TTC549 (cell line): Measurements from ENCODE around the gene DPYSL4.
"Not testable (repeated sequence)": the region's sequence is repeated elsewhere in the genome, so short reads cannot be mapped to it uniquely, and the experiment has no call there.

Experiments
- FAIRE-seq: peaks from 2 replicates; lab custom pipeline; 2012; peaks lifted over from hg19 to GRCh38; lab: Jason Lieb, UNC

The DPYSL4 gene

GRCh38 chr10:132149917-132150316, 36.8 kb upstream of the DPYSL4 start:
- FAIRE-seq = no peak

DNA sequence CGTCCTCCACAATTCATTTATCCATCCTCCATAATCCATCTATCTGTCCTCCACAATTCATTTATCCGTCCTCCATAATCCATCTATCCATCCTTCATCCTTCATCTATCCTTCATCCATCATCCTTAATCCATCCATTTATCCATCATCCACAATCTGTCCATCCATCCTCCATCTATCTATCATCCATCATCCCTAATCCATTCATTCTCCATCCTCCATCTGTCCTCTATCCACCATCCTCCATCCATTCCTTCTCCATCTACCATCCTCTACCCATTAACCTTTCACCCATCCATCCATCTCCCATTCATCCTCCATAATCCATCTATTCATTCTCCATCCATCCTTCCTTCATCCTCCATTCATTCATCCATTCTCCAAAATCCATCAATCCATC, 36.0 kb upstream of the DPYSL4 start:
- no peak for FAIRE-seq

GRCh38 chr10:132151286-132151950, 35.3 kb upstream of the DPYSL4 start:
- no peak for FAIRE-seq

GRCh38 chr10:132151951-132152505, 34.7 kb upstream of the DPYSL4 start:
- no peak for FAIRE-seq

GRCh38 chr10:132152896-132153580, 33.7 kb upstream of the DPYSL4 start:
- FAIRE-seq = no peak

- FAIRE-seq = no peak
These were observed 33.0 kb upstream of the DPYSL4 start for GRCh38 chr10:132153616-132154217.

DNA sequence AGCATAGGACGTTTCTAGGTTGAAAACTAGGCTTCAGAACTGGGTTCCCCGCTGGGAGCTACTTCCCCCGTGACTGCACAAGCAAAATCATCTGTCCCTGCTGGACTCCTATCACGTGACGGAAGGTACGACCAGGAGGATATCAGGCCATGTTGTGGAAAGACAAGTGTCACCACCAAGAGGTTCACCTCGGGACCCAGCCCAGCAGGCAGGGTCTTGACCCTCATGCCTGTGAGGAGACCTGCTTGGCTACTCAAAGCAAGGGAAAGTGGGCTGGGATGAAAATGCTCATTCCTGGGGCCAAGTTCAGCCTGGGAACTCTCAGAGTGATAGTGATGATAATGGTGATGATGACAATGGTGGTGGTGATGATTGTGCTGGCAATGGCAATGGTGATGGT, 32.3 kb upstream of the DPYSL4 start:
- FAIRE-seq = no peak

DNA sequence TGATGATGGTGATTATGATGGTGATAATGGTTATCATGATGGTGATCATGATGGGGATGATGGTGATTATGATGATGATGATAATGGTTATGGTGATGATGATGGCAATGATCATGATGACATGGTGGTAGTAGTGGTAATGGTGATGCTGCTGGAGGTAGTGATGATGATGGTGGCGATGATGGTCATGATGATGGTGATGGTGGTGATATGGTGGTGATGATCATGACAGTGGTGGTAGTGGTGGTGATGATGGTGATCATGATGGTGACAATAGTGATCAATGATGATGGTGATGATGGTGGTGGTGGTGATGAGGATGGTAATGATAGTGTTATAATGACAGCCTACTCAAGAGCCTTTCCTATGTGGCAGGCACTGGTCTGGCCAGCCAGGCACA, 31.8 kb upstream of the DPYSL4 start:
- FAIRE-seq = no peak

GRCh38 chr10:132155723-132156381, 30.9 kb upstream of the DPYSL4 start:
- FAIRE-seq = no peak

- no peak for FAIRE-seq
These were observed 30.4 kb upstream of the DPYSL4 start for GRCh38 chr10:132156382-132156781.

- no peak for FAIRE-seq
These were observed 29.6 kb upstream of the DPYSL4 start for GRCh38 chr10:132157101-132157500.

GRCh38 chr10:132158122-132158741, 28.5 kb upstream of the DPYSL4 start:
- no peak for FAIRE-seq

DNA sequence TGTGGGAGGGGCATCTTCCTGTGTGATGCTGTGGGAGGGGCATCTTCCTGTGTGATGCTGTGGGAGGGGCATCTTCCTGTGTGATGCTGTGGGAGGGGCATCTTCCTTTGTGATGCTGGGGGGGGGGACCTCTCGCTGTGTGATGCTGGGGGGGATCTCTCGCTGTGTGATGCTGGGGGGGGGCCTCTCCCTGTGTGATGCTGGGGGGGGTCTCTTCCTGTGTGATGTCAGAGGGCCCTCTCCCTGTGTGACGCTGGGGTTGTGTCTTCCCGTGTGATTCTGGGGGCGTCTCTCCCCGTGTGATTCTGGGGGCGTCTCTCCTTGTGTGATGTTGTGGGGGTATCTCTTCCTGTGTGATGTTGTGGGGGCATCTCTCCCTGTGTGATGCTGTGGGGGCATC, 27.9 kb upstream of the DPYSL4 start:
- FAIRE-seq = no peak

DNA sequence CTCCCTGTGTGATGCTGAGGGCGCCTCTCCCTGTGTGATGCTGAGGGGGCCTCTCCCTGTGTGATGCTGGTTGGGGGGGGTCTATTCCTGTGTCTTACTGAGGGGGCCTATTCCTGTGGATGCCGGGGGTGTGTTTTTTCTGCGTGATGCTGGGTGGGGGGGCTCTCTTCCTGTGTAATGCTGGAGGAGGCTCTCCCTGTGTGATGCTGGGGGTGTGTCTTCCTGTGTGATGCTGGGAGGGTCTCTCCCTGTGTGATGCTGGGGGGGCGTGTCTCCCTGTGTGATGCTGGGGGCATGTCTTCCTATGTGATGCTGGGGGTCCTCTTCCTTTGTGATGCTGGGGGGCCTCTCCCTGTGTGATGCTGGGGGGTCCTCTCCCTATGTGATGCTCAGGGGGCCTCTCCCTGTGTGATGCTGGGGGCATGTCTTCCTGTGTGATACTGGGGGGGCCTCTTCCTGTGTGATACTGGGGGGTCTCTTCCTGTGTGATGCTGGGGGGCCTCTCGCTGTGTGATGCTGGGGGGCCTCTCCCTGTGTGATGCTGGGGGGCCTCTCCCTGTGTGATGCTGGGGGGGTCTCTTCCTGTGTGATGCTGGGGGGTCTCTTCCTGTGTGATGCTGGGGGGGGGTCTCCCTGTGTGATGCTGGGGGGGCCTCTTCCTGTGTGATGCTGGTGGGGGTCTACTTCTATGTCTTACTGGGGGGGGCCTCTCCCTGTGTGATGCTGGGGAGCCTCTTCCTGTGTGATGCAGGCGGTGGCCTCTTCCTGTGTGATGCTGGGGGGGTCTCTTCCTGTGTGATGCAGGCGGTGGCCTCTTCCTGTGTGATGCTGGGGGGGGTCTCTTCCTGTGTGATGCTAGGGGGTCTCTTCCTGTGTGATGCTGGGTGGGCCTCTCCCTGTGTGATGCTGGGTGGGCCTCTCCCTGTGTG, 27.2 kb upstream of the DPYSL4 start:
- FAIRE-seq = not testable (repeated sequence)

- FAIRE-seq = not testable (repeated sequence)
These were observed 26.5 kb upstream of the DPYSL4 start for GRCh38 chr10:132160231-132160630.

DNA sequence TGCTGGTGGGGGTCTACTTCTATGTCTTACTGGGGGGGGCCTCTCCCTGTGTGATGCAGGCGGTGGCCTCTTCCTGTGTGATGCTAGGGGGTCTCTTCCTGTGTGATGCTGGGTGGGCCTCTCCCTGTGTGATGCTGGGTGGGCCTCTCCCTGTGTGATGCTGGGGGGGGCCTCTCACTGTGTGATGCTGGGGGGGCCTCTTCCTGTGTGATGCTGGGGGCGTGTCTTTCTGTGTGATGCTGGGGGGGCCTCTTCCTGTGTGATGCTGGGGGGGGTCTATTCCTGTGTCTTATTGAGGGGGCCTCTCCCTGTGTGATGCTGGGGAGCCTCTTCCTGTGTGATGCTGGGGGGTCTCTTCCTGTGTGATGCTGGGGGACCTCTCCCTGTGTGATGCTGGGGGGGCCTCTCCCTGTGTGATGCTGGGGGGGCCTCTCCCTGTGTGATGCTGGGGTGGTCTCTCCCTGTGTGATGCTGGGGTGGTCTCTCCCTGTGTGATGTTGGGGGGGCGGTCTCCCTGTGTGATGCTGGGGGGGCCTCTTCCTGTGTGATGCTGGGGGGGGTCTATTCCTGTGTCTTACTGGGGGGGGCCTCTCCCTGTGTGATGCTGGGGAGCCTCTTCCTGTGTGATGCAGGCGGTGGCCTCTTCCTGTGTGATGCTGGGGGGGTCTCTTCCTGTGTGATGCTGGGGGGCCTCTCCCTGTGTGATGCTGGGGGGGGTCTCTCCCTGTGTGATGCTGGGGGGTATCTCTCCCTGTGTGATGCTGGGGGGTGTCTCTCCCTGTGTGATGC, 25.7 kb upstream of the DPYSL4 start:
- FAIRE-seq = not testable (repeated sequence)

DNA sequence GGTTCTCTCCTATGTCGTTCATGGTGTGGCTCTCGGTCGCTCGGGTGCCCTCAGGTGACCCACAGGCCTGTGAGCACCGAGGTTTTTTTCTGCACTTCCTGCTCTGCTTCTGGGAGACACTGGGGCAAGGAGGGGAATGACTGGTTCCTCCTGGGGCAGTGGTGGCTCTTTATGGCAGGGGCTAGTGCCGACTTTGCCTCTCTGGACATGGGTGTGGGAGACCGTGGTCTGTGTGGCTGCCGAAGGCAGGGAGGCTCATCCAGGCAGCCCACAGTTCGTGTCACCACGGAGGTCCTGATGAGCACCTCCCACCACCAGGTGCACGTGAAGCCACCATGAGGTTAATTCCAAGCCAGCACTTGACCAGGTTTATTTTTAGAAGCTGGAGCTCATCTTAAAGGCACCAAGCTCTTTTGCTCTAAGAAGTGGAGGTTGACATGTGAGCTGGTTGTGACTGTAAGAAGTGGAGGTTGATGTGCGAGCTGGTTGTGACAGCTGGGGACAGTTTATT, 24.7 kb upstream of the DPYSL4 start:
- FAIRE-seq = no peak

DNA sequence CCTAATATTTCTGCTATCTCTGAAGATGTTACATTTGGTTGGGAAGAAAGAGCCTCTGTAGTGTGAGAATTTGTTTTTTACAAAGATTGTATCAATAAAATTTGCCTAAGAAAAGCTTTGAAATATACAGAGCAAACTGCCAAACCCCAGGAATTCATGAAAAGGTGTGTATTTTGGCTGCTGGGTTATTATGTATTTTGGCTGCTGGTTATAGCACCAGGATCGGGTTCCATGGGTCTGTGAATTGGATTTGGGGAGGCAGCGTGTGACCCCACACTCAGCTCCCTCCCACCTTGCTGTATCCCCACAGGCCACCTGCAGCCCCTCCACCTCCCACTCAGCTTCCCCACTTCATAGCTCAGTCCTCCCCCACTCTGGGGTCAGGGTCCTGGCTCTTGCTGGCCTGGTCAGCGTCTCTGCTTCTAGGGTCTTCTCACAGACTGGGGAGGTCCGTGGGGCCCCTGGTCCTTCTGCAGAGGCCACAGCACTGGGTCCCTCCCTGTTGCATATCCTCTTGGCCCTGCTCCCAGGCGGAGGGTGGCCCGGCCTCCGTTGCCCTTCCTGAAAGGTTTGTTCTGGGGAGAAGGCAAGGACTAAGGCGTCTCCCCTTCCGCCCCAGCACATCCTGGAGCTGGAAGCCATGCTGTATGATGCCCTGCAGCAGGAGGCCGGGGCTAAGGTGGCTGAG, 24.0 kb upstream of the DPYSL4 start:
- no peak for FAIRE-seq

GRCh38 chr10:132163278-132163765, 23.4 kb upstream of the DPYSL4 start:
- no peak for FAIRE-seq
